Measurements from ENCODE around the gene CPT1B. TPM values are rescaled to one million over a fixed set of nuclear protein-coding genes. Genes with fewer than 3 reads are reported as not detected.
A peak's percentile ranks its signal among the peaks of the same experiment; 100 is the strongest.
"Not testable (repeated sequence)": the region's sequence is repeated elsewhere in the genome, so short reads cannot be mapped to it uniquely, and the experiment has no call there.

CPT1B gene
- total RNA-seq, 1 experiment from 2014 or later, result 7.9 TPM

DNA sequence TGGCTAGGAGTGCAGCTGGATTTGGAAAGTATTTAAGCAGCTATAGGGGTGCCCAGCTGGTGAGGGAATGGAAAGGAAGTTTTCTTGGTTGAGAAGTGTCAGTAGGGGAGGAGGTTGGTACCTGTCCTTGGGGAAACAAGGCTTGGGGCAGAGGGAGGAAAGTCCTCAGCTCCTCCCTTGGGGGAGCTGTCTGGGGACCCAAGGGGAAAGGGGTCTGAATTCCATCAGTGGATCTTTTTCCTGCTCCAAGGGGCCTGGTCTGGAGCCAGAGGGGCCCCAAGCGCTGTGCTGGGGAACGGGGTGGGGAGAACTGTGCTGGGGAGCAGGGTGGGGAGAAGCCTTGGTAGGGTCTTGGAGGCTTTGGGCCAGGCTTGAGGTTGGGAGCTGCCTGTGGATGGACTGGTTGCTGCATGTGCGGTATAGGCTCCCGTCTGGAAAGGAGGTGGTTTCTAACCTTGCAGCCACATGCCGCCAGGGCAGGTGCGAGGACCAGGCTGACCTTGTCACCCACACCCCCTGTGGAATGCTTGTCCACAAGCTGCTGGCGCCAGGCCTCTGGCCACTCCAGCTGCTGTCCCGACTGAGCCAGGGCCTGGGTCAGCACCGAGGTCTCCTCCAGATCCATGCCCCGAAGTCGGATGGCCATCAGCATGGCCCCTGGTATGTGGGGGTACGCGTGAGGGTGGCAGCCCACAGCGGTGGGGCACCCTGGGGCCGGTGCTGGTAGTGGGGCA, 49.4 kb downstream of the CPT1B start:
- DNase-seq (ENCODE audit: low read depth), result peak; percentile 5

DNA sequence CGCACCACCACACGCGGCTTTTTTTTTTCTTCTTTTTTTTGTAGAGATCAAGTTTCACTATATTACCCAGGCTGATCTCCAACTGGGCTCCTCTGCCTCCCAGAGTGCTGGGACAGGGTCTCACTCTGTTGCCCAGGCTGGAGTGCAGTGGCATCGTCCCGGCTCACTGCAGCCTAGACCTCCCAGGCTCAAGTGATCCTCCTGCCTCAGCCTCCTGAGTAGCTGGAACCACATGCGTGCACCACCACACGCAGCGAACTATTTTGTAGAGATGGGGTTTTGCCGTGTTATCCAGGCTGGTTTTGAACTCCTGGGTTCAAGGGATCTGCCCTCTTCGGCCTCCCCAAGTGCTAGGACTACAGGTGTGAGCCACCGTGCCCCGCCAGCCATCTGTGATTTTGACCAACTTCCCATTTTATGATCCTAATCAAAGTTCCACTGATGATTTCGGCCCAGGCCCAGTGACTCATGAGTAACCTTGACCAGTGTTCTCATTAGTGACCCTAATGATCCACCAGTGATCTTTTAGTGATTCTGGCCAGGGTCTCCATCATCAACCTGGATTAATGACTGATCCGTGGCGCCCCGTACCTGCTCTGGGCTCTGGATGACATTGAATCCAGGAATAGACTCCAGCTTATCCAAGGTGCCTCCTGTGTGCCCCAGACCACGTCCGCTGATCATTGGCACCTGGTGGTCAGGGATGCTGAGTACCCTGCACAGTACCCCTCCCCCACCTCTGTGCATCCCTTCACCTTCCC, 50.1 kb downstream of the CPT1B start:
- peak; percentile 2 for DNase-seq (ENCODE audit: low read depth)

- DNase-seq (ENCODE audit: low read depth), result peak; percentile 23
Measured at GRCh38 chr22:50526834-50527801, 51.1 kb downstream of the CPT1B start.

DNA sequence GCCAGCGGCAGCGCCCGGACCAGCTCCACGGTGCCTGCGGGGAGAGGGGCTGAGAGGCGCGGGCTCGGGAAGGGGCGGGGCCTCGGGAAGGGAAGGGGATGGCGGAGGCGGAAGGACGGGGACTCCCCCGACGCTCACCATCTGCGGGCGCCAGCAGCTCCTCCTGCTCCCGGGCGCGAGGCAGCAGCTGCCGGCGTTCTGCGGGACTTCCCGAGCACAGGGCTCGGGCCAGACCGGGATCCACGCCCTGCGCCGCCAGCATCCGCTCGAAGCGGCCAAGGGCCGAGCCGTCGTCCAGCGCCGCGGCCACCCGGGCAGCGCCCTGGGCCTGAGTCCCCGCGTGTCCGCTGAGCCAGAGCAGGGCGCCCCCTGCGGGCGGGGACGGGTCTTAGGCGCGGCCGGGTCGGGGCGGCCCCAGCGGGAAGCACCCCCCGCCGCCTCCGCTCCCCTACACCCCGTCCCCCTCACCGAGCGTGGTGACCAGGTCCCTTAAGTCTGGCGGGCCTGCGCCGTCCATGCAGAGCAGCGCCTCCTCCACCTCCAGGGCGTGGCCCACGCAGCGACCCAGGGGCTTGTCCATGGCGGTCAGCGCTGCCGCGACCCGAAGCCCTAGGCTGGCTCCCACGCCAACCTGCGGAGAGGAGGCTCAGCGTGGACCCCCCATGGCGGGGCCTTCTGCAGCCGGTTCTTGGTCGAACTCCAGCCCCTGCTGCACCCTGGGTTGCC, 52.0 kb downstream of the CPT1B start:
- peak; percentile 89 for DNase-seq (ENCODE audit: low read depth)

GRCh38 chr22:50525858-50526107, 52.4 kb downstream of the CPT1B start:
- DNase-seq (ENCODE audit: low read depth), result no peak

GRCh38 chr22:50525104-50525857, 52.9 kb downstream of the CPT1B start, which contains the start of gene SCO2:
SCO2 (minus strand) TSS chr22:50525598; CDS start chr22:50524411, 1,187 bp downstream.
- peak; percentile 98 for DNase-seq (ENCODE audit: low read depth)

GRCh38 chr22:50524676-50525103, 53.5 kb downstream of the CPT1B start:
- no peak for DNase-seq (ENCODE audit: low read depth)

GRCh38 chr22:50523806-50524675, 54.2 kb downstream of the CPT1B start:
- DNase-seq (ENCODE audit: low read depth), result peak; percentile 6

GRCh38 chr22:50523458-50523805, 54.8 kb downstream of the CPT1B start:
- DNase-seq (ENCODE audit: low read depth), result no peak

DNA sequence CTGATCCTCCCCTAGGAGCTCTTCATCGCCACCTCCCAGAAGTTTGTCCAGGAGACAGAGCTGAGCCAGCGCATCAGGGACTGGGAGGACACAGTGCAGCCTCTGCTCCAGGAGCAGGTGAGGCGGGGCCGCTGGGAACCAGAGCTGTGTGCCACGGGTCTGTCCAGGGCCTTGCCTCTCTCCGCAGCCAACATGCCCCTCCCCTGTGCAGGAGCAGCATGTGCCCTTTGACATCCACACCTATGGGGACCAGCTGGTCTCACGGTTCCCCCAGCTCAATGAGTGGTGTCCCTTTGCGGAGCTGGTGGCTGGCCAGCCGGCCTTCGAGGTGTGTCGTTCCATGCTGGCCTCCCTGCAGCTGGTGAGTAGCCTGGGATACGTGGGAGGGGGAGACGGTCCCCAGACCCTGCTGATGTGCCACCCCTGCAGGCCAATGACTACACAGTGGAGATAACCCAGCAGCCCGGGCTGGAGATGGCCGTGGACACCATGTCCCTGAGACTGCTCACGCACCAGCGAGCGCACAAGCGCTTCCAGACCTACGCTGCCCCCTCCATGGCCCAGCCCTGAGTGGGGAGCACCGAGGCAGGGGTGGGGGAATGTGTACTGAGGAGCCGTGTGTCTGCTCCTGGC, 55.3 kb downstream of the CPT1B start:
- DNase-seq (ENCODE audit: low read depth), result peak; percentile 3

DNA sequence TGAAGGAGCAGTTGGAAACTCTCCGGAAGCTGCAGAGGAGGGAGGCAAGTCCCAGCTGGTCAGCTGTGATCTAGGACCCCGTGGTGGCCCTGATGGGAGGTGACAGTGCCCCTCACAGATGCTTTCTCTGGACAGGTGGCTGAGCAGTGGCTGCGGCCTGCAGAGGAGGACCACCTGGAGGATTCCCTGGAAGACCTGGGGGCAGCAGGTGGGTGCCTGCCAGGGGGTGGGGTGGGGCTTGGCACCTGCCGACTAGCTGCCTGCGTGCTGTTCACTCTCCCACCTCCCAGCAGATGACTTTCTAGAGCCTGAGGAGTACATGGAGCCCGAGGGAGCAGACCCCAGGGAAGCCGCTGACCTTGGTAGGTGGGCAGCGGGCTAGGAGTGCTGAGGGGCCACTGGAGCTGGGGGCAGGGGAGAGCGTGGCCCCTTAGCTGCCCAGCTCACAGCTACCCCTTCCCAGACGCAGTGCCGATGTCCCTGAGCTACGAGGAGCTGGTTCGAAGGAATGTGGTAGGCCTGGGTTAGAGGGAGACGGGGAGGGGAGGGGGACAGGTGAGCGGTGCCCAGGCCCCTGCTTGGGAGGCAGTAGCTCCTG, 55.9 kb downstream of the CPT1B start:
- DNase-seq (ENCODE audit: low read depth), result peak; percentile 0

- peak; percentile 1 for DNase-seq (ENCODE audit: low read depth)
Measured at GRCh38 chr22:50521710-50522109, 56.5 kb downstream of the CPT1B start.

DNA sequence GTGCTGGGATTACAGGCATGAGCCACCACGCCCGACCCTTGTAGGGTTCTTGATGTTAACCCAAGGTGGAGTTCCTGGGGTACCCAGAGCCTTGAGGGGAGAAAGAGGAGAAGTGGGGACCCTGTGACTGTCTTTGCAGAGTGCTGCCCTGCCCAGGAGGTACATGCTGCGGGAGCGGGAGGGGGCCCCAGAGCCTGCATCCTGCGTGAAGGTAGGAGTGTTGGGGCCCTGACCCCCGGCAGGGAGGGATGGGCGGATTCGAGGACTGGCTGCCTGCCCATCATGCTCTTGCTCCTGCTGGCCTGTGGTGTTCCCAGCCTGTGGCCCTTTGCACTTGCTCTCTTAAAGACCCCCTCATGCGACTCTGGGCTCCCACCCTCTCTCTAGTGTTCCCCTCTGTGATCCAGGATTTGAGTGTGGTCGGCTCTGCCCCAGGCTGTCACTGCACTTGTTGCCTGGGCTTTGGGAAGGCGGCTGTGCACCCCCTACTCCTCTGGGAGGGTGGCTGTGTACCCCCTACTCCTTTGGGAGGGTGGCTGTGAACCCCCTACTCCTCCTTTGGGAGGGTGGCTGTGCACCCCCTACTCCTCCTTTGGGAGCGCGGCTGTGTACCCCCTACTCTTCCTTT, 57.3 kb downstream of the CPT1B start:
- no peak for DNase-seq (ENCODE audit: low read depth)

GRCh38 chr22:50520184-50520583, 58.0 kb downstream of the CPT1B start:
- not testable (repeated sequence) for DNase-seq (ENCODE audit: low read depth)

- DNase-seq (ENCODE audit: low read depth), result no peak
Measured at GRCh38 chr22:50519151-50519550, 59.1 kb downstream of the CPT1B start.

Data from Daoy (cell line).